ENCODE data around the gene THAP7.
"Not testable (repeated sequence)": the region's sequence is repeated elsewhere in the genome, so short reads cannot be mapped to it uniquely, and the experiment has no call there.

Gene THAP7

GRCh38 chr22:21012446-21013407 is 10.8 kb upstream of the THAP7 start:
- DNase-seq, result no peak

DNA sequence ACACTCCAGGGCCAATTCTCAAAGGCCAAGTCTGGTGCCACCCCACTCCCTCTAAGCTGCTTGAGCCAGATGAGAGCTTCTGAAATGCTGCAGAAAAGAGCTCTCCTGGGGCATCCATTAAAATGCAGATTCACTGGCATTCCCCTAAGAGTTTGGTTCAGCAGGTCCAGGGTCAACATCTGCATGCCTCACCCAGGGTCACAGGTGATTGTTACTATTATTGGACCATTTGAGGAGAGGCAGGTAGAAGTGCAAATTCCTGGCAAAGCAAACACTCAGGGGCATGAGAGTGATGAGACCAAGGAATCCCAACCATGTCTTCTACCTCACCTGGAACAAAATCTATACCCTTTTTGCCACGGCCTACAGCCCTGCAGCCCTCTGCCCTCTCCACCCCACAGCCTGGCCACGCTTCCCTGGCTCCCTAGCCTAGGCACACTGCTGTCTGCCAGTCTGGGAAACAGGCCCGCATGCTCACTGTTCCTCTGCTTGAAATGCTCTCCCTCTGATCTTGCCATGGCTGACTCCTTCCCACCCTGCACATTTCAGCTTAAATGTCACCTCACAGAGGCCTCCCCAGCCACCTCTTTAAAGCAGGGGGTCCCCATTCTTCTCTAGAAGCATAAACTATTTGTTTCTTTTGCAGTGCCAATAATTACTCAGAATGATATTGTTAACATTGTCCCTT is 8.7 kb upstream of the THAP7 start:
- DNase-seq, result no peak

GRCh38 chr22:21009638-21010425 is 7.9 kb upstream of the THAP7 start:
- peak; percentile 36 for DNase-seq

- DNase-seq, result not testable (repeated sequence)
These were observed 7.3 kb upstream of the THAP7 start for GRCh38 chr22:21009208-21009607.

GRCh38 chr22:21003782-21004181 is 1.9 kb upstream of the THAP7 start:
- no peak for DNase-seq

GRCh38 chr22:21000987-21001600 is 824 bp downstream of the THAP7 start:
- no peak for DNase-seq

- DNase-seq, result no peak
These were observed 1.5 kb downstream of the THAP7 start for GRCh38 chr22:21000207-21000986.

DNA sequence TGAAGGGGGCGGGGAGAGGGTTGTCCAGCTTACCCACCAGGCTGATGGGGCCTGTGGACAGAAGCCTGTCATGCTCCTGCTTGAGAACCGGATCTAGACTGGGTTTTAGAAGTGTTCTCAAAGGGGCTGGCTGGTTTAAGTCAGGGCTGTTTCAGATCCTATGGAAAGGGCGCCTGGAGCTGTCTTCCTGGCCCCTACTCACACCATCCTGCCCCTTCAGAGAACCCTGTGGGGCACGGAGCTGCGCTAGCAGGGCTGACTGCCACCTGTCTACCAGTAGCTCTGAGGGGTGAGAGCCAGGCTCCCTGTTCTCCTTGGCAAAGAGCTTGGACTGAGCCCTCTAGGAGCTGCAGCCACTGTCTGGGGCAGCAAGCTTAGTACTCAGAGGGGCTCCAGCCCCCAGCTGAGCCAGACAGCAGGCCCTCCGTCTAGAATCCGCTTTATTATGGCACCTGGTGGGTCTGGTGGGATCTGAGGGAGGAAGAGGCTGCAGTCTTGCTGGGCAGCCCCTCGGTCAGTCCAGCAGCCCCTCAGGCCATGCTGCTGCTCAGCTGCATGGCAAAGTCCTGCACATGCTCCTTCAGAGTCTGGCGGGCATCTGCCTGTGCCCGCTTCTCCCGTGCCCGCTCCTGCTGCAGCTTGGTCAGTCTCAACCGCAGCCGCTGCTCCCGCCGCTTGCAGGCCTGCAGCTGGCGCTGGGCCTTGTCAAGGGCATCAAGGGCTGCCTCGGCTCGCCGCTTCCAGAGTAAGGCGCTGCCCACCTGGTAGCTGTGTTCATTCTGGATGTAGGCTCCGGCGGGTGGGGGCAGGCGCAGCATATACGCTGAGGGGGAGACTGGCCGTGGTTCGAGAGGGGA is 2.3 kb downstream of the THAP7 start:
- no peak for DNase-seq

GRCh38 chr22:20998411-20999336 is 3.2 kb downstream of the THAP7 start:
- DNase-seq, result no peak

DNA sequence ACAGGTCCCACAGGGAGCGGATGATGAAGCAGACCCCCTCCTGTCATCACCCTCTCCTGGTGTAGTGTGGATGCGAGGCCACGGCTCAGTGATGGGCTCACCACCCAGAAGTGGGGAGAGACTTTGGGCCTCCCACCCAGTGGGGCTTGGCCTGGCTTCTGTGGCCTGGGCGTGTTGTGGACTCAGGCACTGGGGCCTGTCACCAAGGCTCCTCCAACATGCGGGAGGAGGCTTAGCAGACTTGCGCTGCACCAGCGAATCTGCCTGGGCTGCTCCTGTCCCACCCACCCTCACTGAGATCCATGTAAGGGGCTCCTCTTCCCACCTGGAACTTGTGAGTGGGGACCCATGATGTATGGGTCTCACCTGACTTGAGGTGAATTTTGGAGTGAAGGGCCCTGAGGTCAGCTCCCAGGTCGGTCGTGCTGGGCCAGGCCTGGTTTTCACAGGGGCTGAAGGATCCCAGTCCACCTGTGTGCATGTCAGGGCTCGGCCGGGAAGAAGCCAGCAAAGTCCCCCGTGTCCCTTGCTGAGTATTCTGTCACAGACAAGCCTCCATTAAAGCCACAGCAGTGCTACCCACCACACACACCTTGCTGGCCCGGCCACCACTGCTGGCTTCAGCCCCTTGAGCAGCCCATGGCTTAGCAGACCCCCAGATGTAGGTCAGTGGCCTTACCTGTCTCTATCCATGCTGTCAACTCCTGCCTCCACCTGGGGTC is 4.2 kb downstream of the THAP7 start:
- DNase-seq, result no peak

DNA sequence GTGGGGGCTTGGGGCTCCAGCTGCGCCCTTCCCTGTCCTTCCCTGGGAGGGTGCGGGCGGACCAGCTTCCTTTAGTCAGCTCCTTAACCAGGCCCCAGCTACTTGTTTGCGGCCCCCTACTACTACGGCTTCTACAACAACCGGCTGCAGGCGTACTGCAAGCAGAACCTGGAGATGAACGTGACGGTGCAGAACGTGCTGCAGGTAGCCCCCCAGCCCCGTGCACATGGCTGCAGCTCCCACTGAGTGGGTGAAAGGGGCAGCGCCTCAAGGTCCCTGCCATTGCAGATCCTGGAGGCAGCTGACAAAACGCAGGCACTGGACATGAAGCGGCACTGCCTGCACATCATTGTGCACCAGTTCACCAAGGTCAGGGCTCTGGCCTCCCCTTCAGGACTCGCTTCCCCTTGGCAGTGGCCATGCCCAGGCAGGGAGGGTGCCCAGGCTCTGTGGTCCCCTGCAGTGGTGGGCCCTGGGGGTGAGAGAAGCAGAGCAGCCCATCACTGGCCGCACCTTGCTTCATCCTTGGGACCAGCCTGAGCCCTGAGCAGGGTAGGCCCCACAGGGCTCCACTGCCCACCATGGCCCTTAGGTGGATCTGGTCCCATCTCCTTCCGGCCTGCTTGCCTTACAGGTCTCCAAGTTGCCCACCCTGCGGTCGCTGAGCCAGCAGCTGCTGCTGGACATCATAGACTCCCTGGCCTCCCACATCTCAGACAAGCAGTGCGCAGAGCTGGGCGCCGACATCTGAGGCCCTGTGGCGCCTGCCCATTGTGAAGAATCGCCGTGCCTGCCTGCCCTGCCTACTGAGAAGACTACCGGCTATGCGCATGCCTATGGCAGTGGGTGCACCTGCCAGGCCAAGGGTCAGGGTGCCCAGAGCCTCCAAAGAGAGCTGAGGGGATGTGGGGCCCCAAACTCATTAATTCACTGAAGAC is 5.1 kb downstream of the THAP7 start:
- DNase-seq, result no peak

- DNase-seq, result no peak
These were observed 5.9 kb downstream of the THAP7 start for GRCh38 chr22:20996031-20996410.

GRCh38 chr22:20995329-20996030 is 6.4 kb downstream of the THAP7 start:
- DNase-seq, result no peak

DNA sequence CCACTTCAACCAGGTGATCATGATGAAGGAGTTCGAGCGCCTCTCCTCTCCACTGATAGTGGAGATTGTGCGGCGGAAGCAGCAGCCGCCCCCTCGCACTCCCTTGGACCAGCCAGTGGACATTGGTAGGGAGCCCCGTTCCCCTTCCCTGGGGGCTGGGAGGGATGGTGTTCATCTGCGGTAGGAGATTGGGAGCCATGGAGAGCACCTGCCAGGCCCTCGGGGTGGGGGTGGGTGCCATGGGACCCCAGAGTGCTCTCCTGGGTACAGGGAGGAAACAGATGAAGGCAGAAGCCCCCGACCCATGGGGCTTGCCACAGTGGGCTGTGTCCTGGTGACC is 7.0 kb downstream of the THAP7 start:
- DNase-seq, result no peak

DNA sequence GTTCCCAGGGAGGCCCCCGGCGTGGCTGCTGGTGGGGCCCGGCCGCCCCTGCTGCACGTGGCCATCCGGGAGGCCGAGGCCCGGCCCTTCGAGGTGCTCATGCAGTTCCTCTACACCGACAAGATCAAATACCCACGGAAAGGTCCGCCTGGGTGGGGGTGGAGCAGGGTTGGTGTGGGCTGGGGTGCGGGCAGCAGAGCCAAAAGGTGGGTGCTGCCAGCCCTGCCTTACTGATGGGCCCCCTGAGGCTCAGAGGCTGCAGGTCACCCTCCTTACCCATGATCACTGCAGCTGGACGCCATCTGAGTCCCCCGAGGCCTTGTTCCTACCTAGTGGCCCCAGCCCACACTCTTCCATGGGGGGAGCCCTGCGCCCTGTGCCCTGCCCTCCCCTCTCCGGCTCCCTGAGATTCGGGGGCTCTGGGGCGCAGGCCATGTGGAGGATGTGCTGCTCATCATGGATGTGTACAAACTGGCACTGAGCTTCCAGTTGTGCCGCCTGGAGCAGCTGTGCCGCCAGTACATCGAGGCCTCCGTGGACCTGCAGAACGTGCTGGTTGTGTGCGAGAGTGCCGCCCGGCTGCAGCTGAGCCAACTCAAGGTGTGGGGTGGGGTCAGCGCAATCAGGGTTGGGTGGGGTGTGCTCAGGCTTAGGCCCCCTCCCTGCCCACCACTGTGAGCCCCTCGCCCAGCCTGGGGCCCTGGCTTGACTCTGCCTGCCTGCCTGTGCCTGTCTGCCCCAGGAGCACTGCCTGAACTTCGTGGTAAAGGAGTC is 7.6 kb downstream of the THAP7 start:
- DNase-seq, result no peak

GRCh38 chr22:20993304-20994127 is 8.4 kb downstream of the THAP7 start:
- DNase-seq, result no peak

Measured in CD4-positive, alpha-beta T cell treated with Interleukin-10 for 1 hour (primary cell).